GM06990 (cell line): Measurements from ENCODE around the gene LCOR.

Experiments
- DNase-seq: peaks from one replicate; pipeline ENCODE4 v3.0.0-alpha.2; 2011; ENCODE audit not compliant: insufficient read length; ENCODE audit errors: extremely low read depth
- H3K27me3 ChIP-seq: replicated peaks from 2 replicates; pipeline ENCODE4 v1.6.0; 2011; ENCODE audit warnings: low read length; ENCODE audit not compliant: control insufficient read depth, insufficient read depth
- H3K36me3 ChIP-seq: 2 replicates; pipeline ENCODE4 v1.5.1; 2011; ENCODE audit warnings: low read length; ENCODE audit not compliant: control insufficient read depth, insufficient read depth
- H3K4me3 ChIP-seq: replicated peaks from 2 replicates; pipeline ENCODE4 v1.5.1; 2011; ENCODE audit warnings: low read depth, mild to moderate bottlenecking, control low read depth, low read length
- TF ChIP-seq, protein P1 (sequence below): IDR thresholded peaks from 2 replicates; pipeline ENCODE4 v1.5.1; 2011; ENCODE audit warnings: low read length, control low read depth, mild to moderate bottlenecking, inconsistent platforms; ENCODE audit not compliant: insufficient read depth, poor library complexity, severe bottlenecking

LCOR gene

DNA sequence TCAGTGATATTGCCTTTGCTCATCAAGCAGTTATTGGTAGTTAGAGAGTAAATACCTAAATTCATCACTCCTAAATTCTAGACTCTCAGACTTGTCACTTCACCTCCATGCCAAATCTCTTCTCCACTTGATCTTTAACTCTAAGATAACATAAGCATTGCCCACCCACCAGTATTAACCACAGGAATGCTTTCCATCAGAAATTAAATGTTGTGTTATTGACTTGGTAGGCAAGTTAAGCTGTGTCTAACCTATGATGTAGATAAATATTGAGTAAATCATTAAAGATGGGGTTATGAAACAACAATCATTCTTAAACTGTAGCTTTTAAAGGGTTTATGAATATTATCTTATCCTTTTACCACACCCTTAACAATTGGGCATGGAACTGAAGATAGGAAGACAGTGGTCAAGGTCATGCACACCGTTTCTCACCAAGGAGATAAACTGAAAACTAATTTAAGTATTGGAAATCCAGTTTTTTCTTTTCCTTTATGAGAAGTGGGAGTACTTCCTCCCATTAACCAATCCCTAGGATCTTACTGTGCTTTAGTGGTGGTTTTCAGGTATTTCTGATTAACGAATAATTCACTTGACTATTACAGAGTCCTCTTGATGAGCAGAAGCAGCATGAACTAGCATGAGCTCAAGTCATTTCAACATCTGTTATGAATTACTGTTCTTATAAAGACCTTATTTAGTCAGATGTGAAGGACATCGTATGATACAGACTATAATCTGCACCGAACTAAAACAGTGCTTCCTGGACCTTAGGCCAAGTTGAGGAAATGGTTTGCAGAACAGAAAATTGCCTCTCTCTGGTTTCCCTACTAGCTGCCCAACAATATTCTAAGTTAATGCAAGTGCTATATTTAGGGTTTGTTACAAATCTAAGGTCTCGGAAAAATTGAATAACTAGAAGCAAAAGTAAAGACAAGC is 142.0 kb downstream of the LCOR start:
- Histone ChIP-seq H3K4me3 (no peak overlapping the region), H3K36me3 (no peaks in the 10 kb centered on the region), H3K27me3 (no peaks in the 10 kb centered on the region)
- DNase-seq = peak; percentile 24
- TF ChIP-seq, protein P1, sequence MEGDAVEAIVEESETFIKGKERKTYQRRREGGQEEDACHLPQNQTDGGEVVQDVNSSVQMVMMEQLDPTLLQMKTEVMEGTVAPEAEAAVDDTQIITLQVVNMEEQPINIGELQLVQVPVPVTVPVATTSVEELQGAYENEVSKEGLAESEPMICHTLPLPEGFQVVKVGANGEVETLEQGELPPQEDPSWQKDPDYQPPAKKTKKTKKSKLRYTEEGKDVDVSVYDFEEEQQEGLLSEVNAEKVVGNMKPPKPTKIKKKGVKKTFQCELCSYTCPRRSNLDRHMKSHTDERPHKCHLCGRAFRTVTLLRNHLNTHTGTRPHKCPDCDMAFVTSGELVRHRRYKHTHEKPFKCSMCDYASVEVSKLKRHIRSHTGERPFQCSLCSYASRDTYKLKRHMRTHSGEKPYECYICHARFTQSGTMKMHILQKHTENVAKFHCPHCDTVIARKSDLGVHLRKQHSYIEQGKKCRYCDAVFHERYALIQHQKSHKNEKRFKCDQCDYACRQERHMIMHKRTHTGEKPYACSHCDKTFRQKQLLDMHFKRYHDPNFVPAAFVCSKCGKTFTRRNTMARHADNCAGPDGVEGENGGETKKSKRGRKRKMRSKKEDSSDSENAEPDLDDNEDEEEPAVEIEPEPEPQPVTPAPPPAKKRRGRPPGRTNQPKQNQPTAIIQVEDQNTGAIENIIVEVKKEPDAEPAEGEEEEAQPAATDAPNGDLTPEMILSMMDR = no peak

DNA sequence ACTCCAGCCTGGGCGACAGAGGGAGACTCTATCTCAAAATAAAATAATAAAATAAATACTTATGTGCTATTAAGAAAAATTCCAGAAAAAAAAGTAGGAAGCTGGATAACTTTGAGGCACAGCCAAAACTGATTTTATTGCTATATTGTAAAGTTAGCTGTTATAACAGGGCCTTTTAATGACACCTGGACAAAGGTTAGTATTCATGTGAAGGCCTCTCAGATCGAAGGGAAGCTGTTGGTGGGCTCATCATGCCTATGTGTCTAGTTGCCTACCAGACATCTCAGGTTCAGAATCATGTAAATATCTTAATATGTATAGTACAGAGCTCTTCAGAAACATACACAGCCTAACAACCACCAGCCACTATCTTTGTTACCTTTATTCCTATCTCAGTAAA is 143.0 kb downstream of the LCOR start:
- TF ChIP-seq, protein P1 = no peak
- DNase-seq = no peak
- Histone ChIP-seq H3K4me3 (no peak overlapping the region), H3K27me3 (no peaks in the 10 kb centered on the region), H3K36me3 (no peaks in the 10 kb centered on the region)

DNA sequence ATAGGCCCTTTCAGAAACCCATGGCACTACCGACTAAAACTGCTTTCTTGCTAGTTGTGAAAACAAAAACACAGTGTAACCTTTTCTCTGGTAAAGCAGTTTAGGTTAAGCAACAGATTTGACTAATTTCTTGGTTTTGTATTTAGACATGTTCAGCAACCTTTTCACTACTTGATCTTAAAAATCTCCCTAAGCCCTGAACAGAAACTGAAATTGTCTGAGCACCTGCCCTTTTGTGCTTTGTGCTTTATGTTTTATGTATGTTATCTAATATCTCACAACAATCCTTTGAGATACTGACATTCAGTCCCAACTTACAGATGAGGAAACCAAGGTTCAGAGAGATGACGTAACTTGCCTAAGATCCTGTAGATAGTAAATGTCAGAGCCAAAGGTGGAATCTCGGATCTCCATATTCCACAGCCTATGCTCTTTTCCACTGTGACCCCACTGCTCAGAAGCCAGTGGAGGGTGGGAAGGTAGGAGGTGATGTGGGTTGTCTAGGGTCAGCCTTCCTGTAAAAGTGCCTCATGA is 146.6 kb downstream of the LCOR start:
- DNase-seq = peak; percentile 68
- TF ChIP-seq, protein P1 = no peak
- peaks cover 8% of the 10 kb centered on the region for H3K36me3 ChIP-seq
- no peaks in the 10 kb centered on the region for H3K27me3 ChIP-seq
- H3K4me3 ChIP-seq = 0 out of 2 replicates have a peak overlapping the region, but pooled peaks have one; percentile 10

DNA sequence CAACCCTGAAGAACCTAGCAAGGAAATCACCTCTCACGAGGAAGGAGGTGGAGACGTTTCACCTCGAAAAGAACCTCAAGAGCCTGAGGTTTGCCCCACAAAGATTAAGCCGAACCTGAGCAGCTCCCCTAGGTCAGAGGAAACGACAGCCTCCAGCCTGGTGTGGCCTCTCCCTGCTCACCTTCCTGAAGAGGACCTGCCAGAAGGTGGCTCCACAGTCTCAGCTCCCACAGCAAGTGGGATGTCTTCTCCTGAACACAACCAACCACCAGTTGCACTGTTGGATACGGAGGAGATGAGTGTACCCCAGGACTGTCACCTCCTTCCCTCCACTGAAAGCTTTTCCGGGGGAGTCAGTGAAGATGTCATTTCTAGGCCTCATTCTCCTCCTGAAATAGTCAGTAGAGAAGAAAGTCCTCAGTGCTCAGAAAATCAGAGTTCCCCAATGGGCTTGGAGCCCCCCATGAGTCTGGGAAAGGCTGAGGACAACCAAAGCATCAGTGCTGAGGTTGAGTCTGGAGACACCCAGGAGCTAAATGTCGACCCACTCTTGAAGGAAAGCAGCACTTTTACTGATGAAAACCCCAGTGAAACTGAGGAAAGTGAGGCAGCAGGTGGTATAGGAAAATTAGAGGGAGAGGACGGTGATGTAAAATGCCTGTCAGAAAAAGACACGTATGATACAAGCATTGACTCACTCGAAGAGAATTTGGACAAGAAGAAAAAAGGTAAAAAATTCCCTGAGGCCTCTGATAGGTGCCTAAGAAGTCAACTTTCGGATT is 150.2 kb downstream of the LCOR start:
- no peaks in the 10 kb centered on the region for H3K27me3 ChIP-seq
- H3K36me3 ChIP-seq = peaks cover 8% of the 10 kb centered on the region
- no peak for DNase-seq
- TF ChIP-seq, protein P1 = peak; percentile 13
- no peak overlapping the region for H3K4me3 ChIP-seq

DNA sequence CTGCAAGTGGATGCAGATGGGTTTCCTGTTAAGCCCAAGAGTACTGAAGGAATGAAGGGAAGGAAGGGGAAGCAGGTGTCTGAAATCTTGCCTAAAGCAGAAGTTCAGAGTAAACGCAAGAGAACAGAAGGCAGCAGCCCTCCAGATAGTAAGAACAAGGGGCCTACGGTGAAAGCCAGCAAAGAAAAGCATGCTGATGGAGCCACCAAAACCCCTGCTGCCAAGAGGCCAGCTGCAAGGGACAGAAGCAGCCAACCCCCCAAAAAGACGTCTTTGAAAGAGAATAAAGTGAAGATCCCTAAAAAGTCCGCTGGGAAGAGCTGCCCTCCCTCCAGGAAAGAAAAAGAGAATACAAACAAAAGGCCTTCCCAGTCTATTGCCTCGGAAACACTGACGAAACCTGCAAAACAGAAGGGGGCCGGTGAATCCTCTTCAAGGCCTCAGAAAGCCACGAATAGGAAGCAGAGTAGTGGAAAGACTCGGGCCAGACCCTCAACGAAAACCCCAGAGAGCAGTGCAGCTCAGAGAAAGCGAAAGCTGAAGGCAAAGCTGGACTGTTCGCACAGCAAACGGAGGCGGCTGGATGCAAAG is 152.5 kb downstream of the LCOR start:
- TF ChIP-seq, protein P1 = no peak
- H3K27me3 ChIP-seq = no peaks in the 10 kb centered on the region
- DNase-seq = no peak
- H3K36me3 ChIP-seq = peaks cover 8% of the 10 kb centered on the region
- H3K4me3 ChIP-seq = no peak overlapping the region
